ENCODE measurements around the gene RIPOR1. TPM values are rescaled to one million over a fixed set of nuclear protein-coding genes. Genes with fewer than 3 reads are reported as not detected.

Gene RIPOR1
- total RNA-seq, 1 experiment from 2014 or later, result 59.0 TPM

GRCh38 chr16:67544844-67545664 lies 16.4 kb downstream of the RIPOR1 start:
- H3K4me1 Mint-ChIP-seq (ENCODE audit: low read depth, unreplicated experiment), result peaks cover 27% of the 10 kb centered on the region
- no TSS peak for BruUV-seq (replicated peaks)
- CTCF ChIA-PET, result interaction anchor here (1.3 kb wide), 1 partner anchor 24 kb away, joined by 4 read pairs; no protein-coding TSS in a partner anchor
- no peaks in the 10 kb centered on the region for H3K9me3 Mint-ChIP-seq (ENCODE audit: low read depth, unreplicated experiment)
- no peaks in the 10 kb centered on the region for H3K27me3 Mint-ChIP-seq (ENCODE audit: unreplicated experiment)
- DNase-seq, result no peak
- no peak for TF ChIP-seq CTCF (IDR thresholded peaks at IDR 0.05; ENCODE audit: unreplicated experiment)
- intact Hi-C loops (cut with micrococcal nuclease; ENCODE audit: unreplicated experiment), result loop anchor here (5.0 kb wide), 1 partner anchor 122 kb away; the partner anchor contains the start of genes C16orf86 and ENKD1
- H3K36me3 Mint-ChIP-seq (ENCODE audit: insufficient read depth, unreplicated experiment), result peaks cover 68% of the 10 kb centered on the region
- no peak overlapping the region for H3K27ac Mint-ChIP-seq (ENCODE audit: unreplicated experiment)
- H3K4me3 Mint-ChIP-seq (ENCODE audit: low read depth, unreplicated experiment), result no peak overlapping the region

GRCh38 chr16:67545665-67546024 lies 17.0 kb downstream of the RIPOR1 start:
- TF ChIP-seq CTCF (IDR thresholded peaks at IDR 0.05; ENCODE audit: unreplicated experiment), result no peak
- CTCF ChIA-PET, result interaction anchor here (1.3 kb wide), 1 partner anchor 24 kb away, joined by 4 read pairs; no protein-coding TSS in a partner anchor
- Mint-ChIP-seq H3K9me3 (ENCODE audit: low read depth, unreplicated experiment) (no peaks in the 10 kb centered on the region), H3K27ac (ENCODE audit: unreplicated experiment) (no peak overlapping the region), H3K27me3 (ENCODE audit: unreplicated experiment) (no peaks in the 10 kb centered on the region), H3K4me1 (ENCODE audit: low read depth, unreplicated experiment) (peaks cover 26% of the 10 kb centered on the region), H3K4me3 (ENCODE audit: low read depth, unreplicated experiment) (no peak overlapping the region), H3K36me3 (ENCODE audit: insufficient read depth, unreplicated experiment) (peaks cover 71% of the 10 kb centered on the region)
- no TSS peak for BruUV-seq (replicated peaks)
- DNase-seq, result no peak
- intact Hi-C loops (cut with micrococcal nuclease; ENCODE audit: unreplicated experiment), result loop anchor here (5.0 kb wide), 1 partner anchor 122 kb away; the partner anchor contains the start of genes C16orf86 and ENKD1

- TSS peak; percentile 35 for BruUV-seq (replicated peaks)
- peaks cover 22% of the 10 kb centered on the region for H3K4me1 Mint-ChIP-seq (ENCODE audit: low read depth, unreplicated experiment)
- no peak overlapping the region for H3K27ac Mint-ChIP-seq (ENCODE audit: unreplicated experiment)
These were observed 17.5 kb downstream of the RIPOR1 start for GRCh38 chr16:67546091-67546501.

More at GRCh38 chr16:67546091-67546501, 17.5 kb downstream of the RIPOR1 start:
- intact Hi-C loops (cut with micrococcal nuclease; ENCODE audit: unreplicated experiment), result loop anchor here (5.0 kb wide), 1 partner anchor 121 kb away; the partner anchor contains the start of genes C16orf86 and ENKD1
- Mint-ChIP-seq H3K27me3 (ENCODE audit: unreplicated experiment) (no peaks in the 10 kb centered on the region), H3K9me3 (ENCODE audit: low read depth, unreplicated experiment) (no peaks in the 10 kb centered on the region), H3K4me3 (ENCODE audit: low read depth, unreplicated experiment) (no peak overlapping the region), H3K36me3 (ENCODE audit: insufficient read depth, unreplicated experiment) (peaks cover 67% of the 10 kb centered on the region)
- CTCF ChIA-PET, result interaction anchor here (1.4 to 2.1 kb wide), 2 partner anchors 10 to 98 kb away, joined by 13 to 14 read pairs; partner anchors contain the start of gene CARMIL2
- no peak for DNase-seq
- TF ChIP-seq CTCF (IDR thresholded peaks at IDR 0.05; ENCODE audit: unreplicated experiment), result no peak

Measured in Calu3 (cell line).